Melanocyte of skin (primary cell): Measurements from ENCODE around the gene ADGRG1. TPM values are rescaled to one million over a fixed set of nuclear protein-coding genes. Genes with fewer than 3 reads are reported as not detected.

Experiments used
- total RNA-seq, 2 donors: library from RNA; depleted of rRNA; stranded (reverse); fragments of >200 nt; gene quantifications; 2 replicates each; pipeline ENCODE4 v1.2.3, GENCODE V29; 2012

ADGRG1 gene
- 100 to 1,000 TPM; 103 to 142 TPM for total RNA-seq

DNA sequence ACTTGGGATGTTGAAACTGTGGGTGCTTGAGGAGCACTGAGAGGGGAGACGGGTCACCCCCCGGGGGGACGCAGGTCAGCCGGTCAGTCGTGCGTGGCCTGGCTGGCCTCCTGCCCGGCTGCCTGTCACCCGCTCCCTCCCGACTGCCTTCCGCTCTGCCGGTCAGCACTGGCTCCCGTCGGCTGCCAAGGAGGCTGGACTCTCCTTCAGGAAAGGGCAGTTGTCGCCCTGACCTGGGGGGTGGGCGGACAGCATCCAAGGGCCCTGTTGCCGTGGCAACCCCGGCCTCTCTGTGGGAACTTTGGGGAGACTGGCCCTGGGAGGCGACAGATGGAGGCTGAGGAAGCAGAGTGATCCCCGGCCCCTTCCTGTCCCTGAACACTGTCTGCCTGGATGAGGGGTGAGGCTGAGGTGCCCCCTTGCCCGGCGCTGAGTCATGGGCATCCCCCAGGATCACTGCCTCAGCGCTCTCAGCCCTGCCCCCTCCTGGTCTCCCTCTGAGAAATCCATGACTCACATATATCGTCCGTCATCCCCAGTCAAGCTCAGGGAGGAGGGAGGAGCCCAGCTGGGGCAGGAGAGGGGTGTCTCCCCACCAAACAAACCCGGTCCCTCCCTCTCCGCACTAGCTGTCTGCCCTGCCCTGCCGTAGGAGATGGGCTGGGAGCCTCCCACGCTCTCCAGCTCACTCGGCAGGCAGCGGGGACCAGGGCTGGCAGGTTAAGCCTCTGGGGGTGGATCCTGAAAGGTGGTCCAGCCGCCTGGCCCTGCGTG lies at the start of gene ADGRG1:
TSS of gene ADGRG1 (plus strand) at position 623 of the 774 bp plus-strand sequence. CDS start 21,658 bp downstream, outside the sequence.

DNA sequence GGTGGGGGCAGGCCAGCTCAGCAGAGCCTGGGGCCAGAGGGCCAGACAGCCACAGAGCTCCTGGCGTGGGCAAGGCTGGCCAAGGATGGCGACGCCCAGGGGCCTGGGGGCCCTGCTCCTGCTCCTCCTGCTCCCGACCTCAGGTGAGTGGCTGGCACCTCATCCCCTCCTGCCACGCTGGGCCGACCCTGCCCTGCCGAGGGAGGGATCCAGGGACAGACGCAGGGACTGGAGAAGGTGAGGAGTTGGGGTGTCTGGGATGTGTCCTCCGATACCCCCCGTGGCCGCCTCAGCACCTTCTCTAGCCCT lies 39.8 kb downstream of the ADGRG1 start, which contains the start of gene ADGRG3:
TSS of gene ADGRG3 (plus strand) at position 44 of the 309 bp plus-strand sequence. CDS start at position 86, 42 bp downstream.

DNA sequence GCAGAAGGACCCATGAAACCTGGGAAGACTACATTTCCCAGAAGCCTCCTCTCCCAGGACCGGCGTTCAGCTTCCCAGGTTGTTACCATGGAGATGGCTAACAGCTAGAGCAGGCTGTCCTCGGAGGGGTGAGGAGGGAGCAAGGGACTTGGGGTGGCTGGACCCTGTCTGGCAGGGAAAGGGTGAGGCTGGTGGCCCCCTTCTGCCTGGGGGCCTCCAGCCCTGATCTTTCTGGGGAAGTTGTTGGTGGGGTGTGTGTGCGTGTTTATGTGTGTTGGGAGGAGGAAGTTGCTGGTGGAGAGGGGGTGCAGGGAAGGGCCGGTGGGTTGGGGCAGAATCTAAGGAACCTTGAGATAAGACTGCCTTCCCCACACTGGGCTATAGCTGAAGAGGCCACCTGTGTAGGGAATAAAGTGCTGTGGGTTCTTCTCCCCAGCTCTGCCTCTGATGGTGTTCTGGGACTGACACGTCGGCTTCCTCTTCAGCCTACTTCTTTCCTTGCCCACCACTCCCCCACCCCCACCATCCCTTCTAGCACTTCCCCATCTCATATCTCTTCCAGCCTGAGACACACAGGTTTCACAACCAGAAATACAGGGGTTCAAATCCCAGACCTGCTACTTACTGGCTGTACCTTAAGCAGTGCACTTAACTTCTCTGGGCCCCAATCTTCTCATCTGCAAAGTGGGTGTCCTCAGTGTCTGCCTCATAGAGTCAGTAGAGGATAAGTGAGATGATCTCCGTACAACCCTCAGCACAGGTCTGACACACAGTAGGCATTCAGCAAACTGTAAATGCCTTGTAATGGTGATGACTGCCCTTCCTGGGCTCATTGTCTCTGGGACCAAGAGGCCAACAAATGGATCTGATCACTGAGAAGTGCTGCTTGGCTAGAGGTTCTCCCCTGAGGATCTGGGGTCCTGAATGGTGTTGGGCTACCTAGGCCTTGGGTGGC lies 66.6 kb downstream of the ADGRG1 start, which contains the start of gene DRC7:
TSS of gene DRC7 (plus strand) at position 82 of the 955 bp plus-strand sequence. CDS start 3,144 bp downstream, outside the sequence.

Other genes with a start within 250 kb of the ADGRG1 start
- gene CCL17, start 223.9 kb upstream of the ADGRG1 start, total RNA-seq: under 1 TPM in 1 of 2 donors, not detected in 1; 0.33 TPM
- gene CIAPIN1, start 181.2 kb upstream of the ADGRG1 start, total RNA-seq: 100 to 1,000 TPM in 1 of 2 donors, 10 to 100 TPM in 1; 95.0 to 103 TPM
- 10 to 100 TPM; 63.3 to 67.3 TPM for gene COQ9, start 181.2 kb upstream of the ADGRG1 start, total RNA-seq
- 100 to 1,000 TPM; 102 to 146 TPM for gene POLR2C, start 166.0 kb upstream of the ADGRG1 start, total RNA-seq
- gene DOK4, start 142.1 kb upstream of the ADGRG1 start, total RNA-seq: 1 to 10 TPM; 5.0 to 6.2 TPM
- 1 to 10 TPM; 2.3 to 4.8 TPM for gene CCDC102A, start 92.1 kb upstream of the ADGRG1 start, total RNA-seq
- gene ADGRG5, start 86.0 kb upstream of the ADGRG1 start, total RNA-seq: under 1 TPM; under 0.01 to 0.33 TPM
- under 1 TPM in 1 of 2 donors, not detected in 1; under 0.01 TPM for gene ADGRG3, start 39.7 kb downstream of the ADGRG1 start, total RNA-seq
- not detected for gene DRC7, start 66.2 kb downstream of the ADGRG1 start, total RNA-seq
- 10 to 100 TPM; 39.6 to 47.6 TPM for gene KATNB1, start 107.1 kb downstream of the ADGRG1 start, total RNA-seq
- 100 to 1,000 TPM in 1 of 2 donors, 10 to 100 TPM in 1; 91.2 to 100 TPM for gene KIFC3, start 173.9 kb downstream of the ADGRG1 start, total RNA-seq